Uterus (tissue), 2 donors: ENCODE measurements around the gene CLIP2.

Source experiments
- CTCF ChIP-seq, 4 experiments: fragments of 200-600 bp in 2 of 4; fragments of 450-650 bp in 2 of 4; sonication (generic) in 2 of 4; IDR thresholded peaks; one replicate each; pipeline ENCODE4 v1.5.1; 2016 to 2019; ENCODE audit warnings: antibody characterized with exemption in 4 of 4, mild to moderate bottlenecking in 2 of 4, moderate library complexity in 1 of 4
- POLR2A ChIP-seq, 2 donors: fragments of 450-650 bp; IDR thresholded peaks; one replicate each; pipeline ENCODE4 v1.6.1; 2016; ENCODE audit warnings: antibody characterized with exemption in 2 of 2, mild to moderate bottlenecking in 1 of 2, moderate library complexity in 1 of 2

- TF ChIP-seq CTCF (IDR thresholded peaks at IDR 0.05) (no peak), POLR2A (IDR thresholded peaks at IDR 0.05) (no peak)
Observed at GRCh38 chr7:74317146-74317782, 28.1 kb downstream of the CLIP2 start.
